GM15510 (cell line): ENCODE data around the gene MEF2B.

Source experiments
- POLR2A ChIP-seq: IDR thresholded peaks from 3 replicates; pipeline ENCODE4 v1.6.1; 2011; ENCODE audit warnings: borderline replicate concordance; ENCODE audit not compliant: insufficient read length; ENCODE audit errors: extremely low read depth

The MEF2B gene

DNA sequence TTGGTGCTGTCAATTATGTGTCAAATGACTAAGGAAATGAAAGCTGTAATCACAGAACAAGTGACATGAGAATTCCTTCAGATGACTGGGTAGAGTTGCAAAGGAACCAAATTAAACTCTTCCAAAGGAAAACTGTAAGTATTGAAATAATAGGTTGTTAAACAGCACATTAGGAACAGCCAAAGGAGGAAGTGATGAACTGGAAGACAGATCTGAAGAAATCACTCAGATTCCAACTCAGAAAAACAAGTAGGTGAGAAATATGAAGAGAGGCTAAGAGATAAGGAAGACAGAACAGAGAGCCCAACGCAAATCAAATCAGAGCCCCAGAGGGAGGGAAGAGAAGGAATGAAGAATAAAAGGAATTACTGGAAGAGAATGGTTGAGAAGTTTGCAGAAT, 47.2 kb downstream of the MEF2B start:
- TF ChIP-seq POLR2A = no peak

DNA sequence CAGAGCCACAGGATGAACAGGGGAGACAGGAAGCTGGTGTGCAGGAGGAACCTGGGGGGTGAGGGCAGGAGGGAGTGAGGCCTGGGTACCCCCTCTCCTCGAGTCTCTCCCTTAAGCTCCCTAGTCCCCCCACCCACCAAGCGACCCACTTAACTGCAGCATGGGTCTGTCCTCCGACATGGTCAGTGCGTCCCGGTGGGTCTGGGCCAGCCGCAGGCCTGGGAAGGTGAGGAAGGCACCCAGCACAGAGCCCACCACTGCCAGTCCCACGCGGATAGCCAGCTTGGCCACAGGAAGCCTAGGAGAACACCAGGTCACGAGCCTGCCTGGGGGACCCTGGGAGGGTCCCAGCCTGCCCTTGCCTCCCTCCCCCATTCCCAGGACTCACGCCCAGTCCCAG, 48.7 kb downstream of the MEF2B start:
- no peak for TF ChIP-seq POLR2A

- no peak for TF ChIP-seq POLR2A
Measured at GRCh38 chr19:19120308-19121231, 49.5 kb downstream of the MEF2B start.

- no peak for TF ChIP-seq POLR2A
Measured at GRCh38 chr19:19119325-19120237, 50.5 kb downstream of the MEF2B start.

DNA sequence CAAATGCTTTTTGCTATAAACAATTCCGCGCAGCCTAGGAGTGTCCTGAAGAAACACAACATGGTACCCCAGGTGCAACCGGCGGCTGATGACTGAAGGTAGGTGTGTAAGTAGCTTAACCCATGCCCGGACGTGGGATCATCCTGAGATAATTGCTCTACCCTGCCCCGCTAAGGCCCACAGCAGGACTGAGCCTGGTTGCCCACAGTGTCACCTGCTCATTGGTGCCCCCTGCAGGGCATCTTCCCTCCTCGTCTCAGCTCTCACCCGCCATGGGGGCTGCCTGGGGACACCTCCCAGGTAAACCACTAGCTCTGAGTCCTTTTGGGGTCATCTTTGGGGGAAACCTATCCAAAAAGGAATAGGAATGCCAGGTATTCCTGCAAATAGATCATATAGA, 54.1 kb downstream of the MEF2B start:
- no peak for TF ChIP-seq POLR2A

- TF ChIP-seq POLR2A = no peak
Measured at GRCh38 chr19:19113040-19113626, 56.9 kb downstream of the MEF2B start.

- no peak for TF ChIP-seq POLR2A
Measured at GRCh38 chr19:19111967-19112580, 58.0 kb downstream of the MEF2B start.

- TF ChIP-seq POLR2A = no peak
Measured at GRCh38 chr19:19111136-19111835, 58.8 kb downstream of the MEF2B start.

- no peak for TF ChIP-seq POLR2A
Measured at GRCh38 chr19:19110410-19111135, 59.5 kb downstream of the MEF2B start.

- TF ChIP-seq POLR2A = no peak
Measured at GRCh38 chr19:19109601-19110000, 60.5 kb downstream of the MEF2B start.

DNA sequence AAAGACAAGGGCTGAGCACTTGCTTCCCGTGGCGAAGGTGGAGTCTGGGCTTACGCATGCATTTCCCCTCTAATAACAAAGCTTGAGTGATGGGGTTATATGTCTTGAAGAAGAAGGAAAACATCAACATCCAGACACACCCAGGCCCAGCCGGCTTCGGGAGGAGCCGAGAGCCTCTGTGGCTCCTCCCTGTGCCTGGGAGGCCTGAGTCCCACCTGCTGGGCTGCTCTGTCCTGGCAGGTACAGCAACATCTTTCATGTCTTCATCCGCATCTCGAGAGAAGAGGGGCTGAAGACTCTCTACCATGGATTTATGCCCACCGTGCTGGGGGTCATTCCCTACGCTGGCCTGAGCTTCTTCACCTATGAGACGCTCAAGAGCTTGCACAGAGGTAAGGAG, 62.4 kb downstream of the MEF2B start:
- TF ChIP-seq POLR2A = no peak

DNA sequence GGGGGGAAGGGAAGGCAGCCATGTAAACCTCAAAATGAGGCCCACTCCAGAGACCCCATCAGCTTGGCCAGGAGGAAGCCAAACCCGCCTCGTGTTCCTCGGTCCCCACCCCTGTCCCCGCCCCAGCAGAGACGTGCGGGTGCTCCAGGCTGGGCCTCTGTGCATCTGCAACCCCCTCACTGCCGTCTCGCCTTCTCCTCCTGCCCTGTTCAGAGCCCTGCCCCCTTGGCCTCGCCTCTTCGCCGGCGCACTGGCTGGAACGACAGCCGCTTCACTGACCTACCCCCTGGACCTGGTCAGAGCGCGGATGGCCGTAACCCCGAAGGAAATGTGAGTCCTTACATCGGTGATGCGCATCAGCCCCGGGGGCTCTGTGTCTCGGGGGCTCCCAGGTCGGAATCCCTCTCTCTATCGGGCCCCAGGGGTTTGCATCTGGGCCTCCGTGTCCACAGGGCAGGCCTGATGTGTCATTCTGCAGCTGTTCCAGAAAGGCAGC, 64.0 kb downstream of the MEF2B start:
- no peak for TF ChIP-seq POLR2A

- no peak for TF ChIP-seq POLR2A
Measured at GRCh38 chr19:19105365-19106055, 64.6 kb downstream of the MEF2B start.

DNA sequence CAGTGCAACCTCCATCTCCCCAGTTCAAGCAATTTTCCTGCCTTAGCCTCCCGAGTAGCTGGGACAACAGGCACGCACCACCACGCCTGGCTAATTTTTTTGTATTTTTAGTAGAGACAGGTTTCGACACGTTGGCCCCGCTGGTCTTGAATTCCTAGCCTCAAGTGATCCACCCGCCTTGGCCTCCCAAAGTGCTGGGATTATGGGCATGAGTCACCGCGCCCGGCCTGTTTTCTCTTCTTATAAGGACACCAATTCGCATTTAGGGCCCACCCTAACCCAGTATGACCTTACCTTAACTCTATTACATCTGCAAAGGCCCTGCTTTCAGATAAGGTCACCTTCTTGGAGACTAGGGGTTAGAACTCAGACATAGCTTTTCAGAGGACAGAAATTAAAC, 66.9 kb downstream of the MEF2B start:
- no peak for TF ChIP-seq POLR2A

DNA sequence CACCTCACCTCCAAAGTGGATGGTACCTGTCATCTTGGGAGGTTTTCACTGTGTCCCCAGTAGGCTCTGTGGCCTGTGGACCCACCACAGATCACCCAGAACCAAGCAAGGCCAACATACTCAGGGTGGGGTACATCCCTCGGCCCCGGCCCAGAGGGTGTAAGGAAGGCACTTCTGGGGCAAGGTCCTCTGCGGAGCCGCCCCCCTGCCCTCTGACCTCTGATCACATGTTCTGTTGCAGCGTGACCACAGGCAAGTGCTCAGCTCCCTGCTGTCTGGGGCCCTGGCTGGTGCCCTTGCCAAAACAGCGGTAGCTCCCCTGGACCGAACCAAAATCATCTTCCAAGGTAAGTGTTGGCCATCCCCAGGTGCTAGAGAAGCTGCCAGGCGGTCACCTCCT, 68.5 kb downstream of the MEF2B start:
- no peak for TF ChIP-seq POLR2A
